ENCODE data around the gene CLINT1. TPM values are rescaled to one million over a fixed set of nuclear protein-coding genes. Genes with fewer than 3 reads are reported as not detected.
A peak's percentile ranks its signal among the peaks of the same experiment; 100 is the strongest.

The CLINT1 gene
- total RNA-seq, 1 donor from 2014 or later, result 48.6 TPM

DNA sequence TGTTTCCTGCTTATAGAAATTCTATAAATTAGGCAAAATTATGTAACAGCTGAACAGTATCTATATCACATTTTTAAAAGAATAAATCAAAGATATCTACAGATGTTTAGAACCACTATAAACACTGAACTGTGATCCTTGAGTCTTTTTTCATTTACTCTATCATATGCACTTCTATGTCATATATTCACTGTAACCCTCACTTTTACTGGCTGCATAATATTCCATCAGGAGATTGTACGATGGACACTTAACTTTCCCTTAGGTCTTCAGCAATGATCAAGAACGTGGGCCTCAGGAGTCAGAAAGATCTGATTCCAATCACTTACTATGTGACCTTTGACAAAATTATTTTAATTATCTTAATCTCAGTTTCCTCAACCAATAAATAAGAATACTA, 41.0 kb downstream of the CLINT1 start:
- DNase-seq, result no peak
- intact Hi-C loops (cut with micrococcal nuclease), result loop anchor here (5.0 to 10.0 kb wide), 2 partner anchors 127 to 179 kb away; no protein-coding TSS in a partner anchor
- Histone ChIP-seq H3K27me3 (ENCODE audit: low read depth) (no peaks in the 10 kb centered on the region), H3K27ac (replicated peaks) (no peak overlapping the region), H3K4me1 (peaks cover 42% of the 10 kb centered on the region), H3K4me3 (no peak overlapping the region), H3K36me3 (peaks cover 12% of the 10 kb centered on the region), H3K9me3 (replicated peaks) (no peaks in the 10 kb centered on the region)
- TF ChIP-seq CTCF (IDR thresholded peaks at IDR 0.05; ENCODE audit: borderline replicate concordance), result no peak

GRCh38 chr5:157817387-157817702, 41.6 kb downstream of the CLINT1 start:
- Histone ChIP-seq H3K4me1 (peaks cover 36% of the 10 kb centered on the region), H3K4me3 (no peak overlapping the region), H3K27ac (replicated peaks) (no peak overlapping the region), H3K36me3 (peaks cover 18% of the 10 kb centered on the region), H3K9me3 (replicated peaks) (no peaks in the 10 kb centered on the region), H3K27me3 (ENCODE audit: low read depth) (no peaks in the 10 kb centered on the region)
- TF ChIP-seq CTCF (IDR thresholded peaks at IDR 0.05; ENCODE audit: borderline replicate concordance), result no peak
- intact Hi-C loops (cut with micrococcal nuclease), result loop anchor here (5.0 to 10.0 kb wide), 2 partner anchors 127 to 180 kb away; no protein-coding TSS in a partner anchor
- no peak for DNase-seq

DNA sequence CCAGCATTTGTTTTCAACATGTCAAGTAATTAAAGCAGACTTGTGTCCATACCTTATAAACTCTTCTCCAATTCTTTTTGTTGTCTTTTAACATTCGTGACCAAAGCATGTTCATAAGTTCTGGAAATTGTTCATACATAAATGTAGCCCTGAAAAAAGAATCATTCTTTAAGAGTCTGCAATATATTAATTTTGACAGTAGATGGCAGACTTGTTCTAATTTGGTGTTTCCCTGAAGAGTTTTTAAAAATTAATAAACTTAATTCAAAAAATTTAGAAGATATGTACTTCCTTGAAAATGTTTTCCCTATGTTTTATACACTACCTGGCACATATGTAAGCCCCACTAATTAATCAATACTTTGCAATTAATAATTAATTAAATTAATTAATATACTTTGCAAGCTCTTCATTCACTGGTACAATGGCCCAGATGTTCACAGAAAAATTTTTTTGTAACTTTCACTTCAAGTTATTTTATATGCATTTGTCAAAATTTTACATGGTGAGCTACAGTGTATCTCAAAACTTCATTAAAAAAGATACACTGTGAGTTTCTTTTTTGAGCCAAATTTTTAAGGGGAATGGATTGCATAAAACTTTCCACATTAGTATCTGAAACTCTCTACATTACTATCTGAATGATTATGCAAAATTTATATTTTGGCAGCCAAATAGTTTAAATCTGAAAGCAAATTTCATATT, 42.1 kb downstream of the CLINT1 start:
- H3K36me3 ChIP-seq, result peaks cover 23% of the 10 kb centered on the region
- no peak for DNase-seq
- peaks cover 33% of the 10 kb centered on the region for H3K4me1 ChIP-seq
- TF ChIP-seq CTCF (IDR thresholded peaks at IDR 0.05; ENCODE audit: borderline replicate concordance), result peak; percentile 77
- H3K9me3 ChIP-seq (replicated peaks), result no peaks in the 10 kb centered on the region
- intact Hi-C loops (cut with micrococcal nuclease), result loop anchor here (5.0 to 10.0 kb wide), 2 partner anchors 128 to 180 kb away; no protein-coding TSS in a partner anchor
- H3K4me3 ChIP-seq, result no peak overlapping the region
- H3K27ac ChIP-seq (replicated peaks), result no peak overlapping the region
- no peaks in the 10 kb centered on the region for H3K27me3 ChIP-seq (ENCODE audit: low read depth)

DNA sequence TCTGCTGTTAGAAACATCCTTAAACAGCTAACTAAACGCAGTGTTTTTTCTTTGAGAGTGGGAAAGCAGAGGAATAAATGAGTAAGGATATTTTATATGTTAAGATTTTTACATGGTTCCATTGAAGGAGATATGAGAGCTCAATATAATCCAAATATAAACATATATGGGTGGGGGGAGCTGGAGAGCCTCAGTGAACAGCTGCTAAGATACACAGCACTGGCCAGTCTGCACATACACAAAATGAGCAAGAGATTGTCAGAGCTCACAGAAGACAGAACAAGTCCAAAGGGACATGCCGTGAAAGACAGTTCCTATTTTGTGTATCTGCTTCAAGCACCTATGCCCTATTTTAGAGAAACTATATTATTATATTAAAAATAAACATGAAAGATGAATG, 46.9 kb downstream of the CLINT1 start:
- intact Hi-C loops (cut with micrococcal nuclease), result loop anchor here (10.0 kb wide), 1 partner anchor 133 kb away; no protein-coding TSS in a partner anchor
- Histone ChIP-seq H3K27me3 (ENCODE audit: low read depth) (no peaks in the 10 kb centered on the region), H3K27ac (replicated peaks) (no peak overlapping the region), H3K4me1 (peaks cover 16% of the 10 kb centered on the region), H3K36me3 (peaks cover 54% of the 10 kb centered on the region), H3K4me3 (no peak overlapping the region), H3K9me3 (replicated peaks) (no peaks in the 10 kb centered on the region)
- TF ChIP-seq CTCF (IDR thresholded peaks at IDR 0.05; ENCODE audit: borderline replicate concordance), result no peak
- DNase-seq, result no peak

DNA sequence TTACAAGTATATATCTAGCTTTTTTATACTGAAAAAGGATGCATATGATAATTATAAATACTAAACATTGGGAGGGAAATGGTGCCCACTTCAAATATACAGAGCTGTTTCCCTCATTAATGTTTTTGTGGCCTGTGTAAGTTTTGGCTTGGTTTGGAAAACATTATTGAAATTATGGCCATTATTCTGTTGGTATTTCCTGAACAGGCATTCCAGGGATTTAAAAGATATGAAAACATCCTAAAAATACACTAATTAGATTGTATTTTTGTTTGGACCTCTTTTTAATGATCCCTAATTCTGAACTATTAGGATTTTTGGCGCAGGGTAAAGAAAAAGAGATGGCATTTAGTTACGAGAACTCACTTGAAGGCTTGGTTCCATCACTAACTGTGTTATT, 50.9 kb downstream of the CLINT1 start:
- Histone ChIP-seq H3K27me3 (ENCODE audit: low read depth) (no peaks in the 10 kb centered on the region), H3K36me3 (peaks cover 77% of the 10 kb centered on the region), H3K9me3 (replicated peaks) (no peaks in the 10 kb centered on the region), H3K27ac (replicated peaks) (no peak overlapping the region), H3K4me3 (no peak overlapping the region), H3K4me1 (peaks cover 16% of the 10 kb centered on the region)
- intact Hi-C loops (cut with micrococcal nuclease), result no loop called here
- TF ChIP-seq CTCF (IDR thresholded peaks at IDR 0.05; ENCODE audit: borderline replicate concordance), result no peak
- no peak for DNase-seq

All from left ventricle myocardium inferior (tissue), 1 donor.